Heart left ventricle (tissue), 16 donors: ENCODE data around the gene ITGA3. TPM values are rescaled to one million over a fixed set of nuclear protein-coding genes. Genes with fewer than 3 reads are reported as not detected.

Experiments used
- ATAC-seq, 4 donors: fragments of 200-7000 bp; cut with Tn5 transposase; one replicate each; pipeline ENCODE4 v1.9.1; 2020 to 2022; ENCODE audit warnings: moderate library complexity in 4 of 4, mild to moderate bottlenecking in 3 of 4, moderate number of reproducible peaks in 1 of 4
- DNase-seq, 5 donors: peaks; one replicate each; pipeline ENCODE4 v3.0.0-alpha.2; 2020
- H3K27ac ChIP-seq, 12 donors: fragments of 200-600 bp; sonication (generic) in 4 of 12; one replicate each; pipeline versions ENCODE4 v1.5.0 to v1.8.0; 2016 to 2022; ENCODE audit warnings: mild to moderate bottlenecking in 2 of 12
- H3K27me3 ChIP-seq, 9 donors: fragments of 200-600 bp; sonication (generic) in 2 of 9; one replicate each; pipeline versions ENCODE4 v1.5.1 to v1.8.0; 2016 to 2022; ENCODE audit warnings: mild to moderate bottlenecking in 3 of 9
- H3K36me3 ChIP-seq, 9 donors: fragments of 200-600 bp; sonication (generic) in 2 of 9; one replicate each; pipeline versions ENCODE4 v1.5.0 to v1.8.0; 2018 to 2022; ENCODE audit warnings: mild to moderate bottlenecking in 2 of 9
- H3K4me1 ChIP-seq, 12 donors: fragments of 200-600 bp; sonication (generic) in 4 of 12; one replicate each; pipeline versions ENCODE4 v1.5.0 to v1.8.0; 2016 to 2022; ENCODE audit warnings: mild to moderate bottlenecking in 3 of 12
- H3K4me3 ChIP-seq, 12 donors: fragments of 200-600 bp; sonication (generic) in 4 of 12; one replicate each; pipeline versions ENCODE4 v1.5.0 to v1.8.0; 2017 to 2022; ENCODE audit warnings: mild to moderate bottlenecking in 9 of 12, moderate library complexity in 4 of 12
- H3K9me3 ChIP-seq, 12 donors: fragments of 200-600 bp; sonication (generic) in 4 of 12; one replicate each; pipeline versions ENCODE4 v1.5.0 to v1.8.0; 2016 to 2022; ENCODE audit warnings: mild to moderate bottlenecking in 1 of 12
- CTCF ChIP-seq, 12 donors: fragments of 200-600 bp; sonication (generic) in 4 of 12; IDR thresholded peaks; one replicate each; pipeline versions ENCODE4 v1.5.0 to v1.8.0; 2018 to 2022; ENCODE audit warnings: antibody characterized with exemption in 12 of 12, mild to moderate bottlenecking in 5 of 12
- POLR2A ChIP-seq, 2 donors: fragments of 450-650 bp; IDR thresholded peaks; one replicate each; pipeline ENCODE4 v1.6.1; 2017; ENCODE audit warnings: antibody characterized with exemption in 2 of 2, mild to moderate bottlenecking in 2 of 2, moderate library complexity in 2 of 2
- WGBS, 4 donors: extraction: QIAGEN DNeasy Blood & Tissue Kit in 2 of 4; methylation state at CpG; one replicate each; pipeline versions ENCODE4 v1.1.5 to v1.1.7; 2013 to 2018; 5-methylcytosine and 5-hydroxymethylcytosine counted together
- intact Hi-C, 10 donors: fragments of 100-400 bp; cut with DNase I; formaldehyde crosslinking; loops; one replicate each; pipeline versions ENCODE4 v1.11.1 to v1.14.2; 2022
- polyA plus RNA-seq, 2 donors: library from polyadenylated mRNA; stranded (reverse); fragments of 200-250 nt; gene quantifications; one replicate each; pipeline ENCODE4 v1.2.3, GENCODE V29; 2013
- total RNA-seq, 9 donors: library from RNA; depleted of rRNA in 2 of 9; stranded (reverse); fragments of >200 nt in 2 of 9; fragmentation: NEBNext Ultra II Directional in 3 of 9; extraction: Animal tissue kit (Norgen Biotek cat#: 25700) in 3 of 9; gene quantifications; one replicate each; pipeline versions ENCODE4 v1.1.0 to v1.2.4, GENCODE V29; 2016 to 2023
- donor health status: ischemic (EF 13 %, LVEDD 7.1; RV severe dilation, severe dysfunction).
- donor health status: healthy with polysubstance abuse.
- donor health status: DM: no; HTN: yes; CAD: no.
- donor health status: DM: no; HTN: no; CAD: no.
- donor health status: ischemic (EF 25% LVEDD 6.9; RV normal size, moderate dysfunction).
- donor health status: ischemic (EF 25% LVEDD 5.7; RV mildly dilated, moderate dysfunction).
- donor health status: healthy.
- donor health status: DM: yes; HTN: yes; CAD: no.
- donor health status: ischemic (EF 35%, LVEDD 5.7; RV mildly dilated, moderate dysfunction).
- donor health status: nonischemic (EF 11% LVEDD 7.7; RV severe dilation, severe dysfunction).
- donor health status: DM: yes; HTN: yes; CAD: no.
- donor health status: PGD.
- donor health status: ischemic (EF 29% LVEDD 5.4; RV normal size, mild dysfunction).
- donor health status: nonischemic (EF 23%, LVEDD 6.1; RV moderate dilation, normal function).

The ITGA3 gene
- total and polyA plus RNA-seq, 11 donors = 16.8 to 72.9 (median 23.6) TPM

- Histone ChIP-seq H3K36me3 (peaks cover 0 to 63% (median 38%) of the 10 kb centered on the region in 9 donors), H3K27ac (peak overlapping the region in 11 of 12 donors; percentile 75 to 97 (median 90)), H3K4me1 (peaks cover 0 to 83% (median 43%) of the 10 kb centered on the region in 12 donors), H3K9me3 (no peaks in the 10 kb centered on the region), H3K4me3 (no peak overlapping the region), H3K27me3 (no peaks in the 10 kb centered on the region)
- DNase-seq = peak in 1 of 5 donors; percentile 32
- 58 to 76% (median 72%) methylated on average over 5 of the region's 5 CpGs for WGBS, 4 donors
- no peak for ATAC-seq
- intact Hi-C loops = loop anchor here in 2 of 10 donors (5.0 to 10.0 kb wide), 2 partner anchors 77 to 264 kb away; no protein-coding TSS in a partner anchor
- no peak for TF ChIP-seq POLR2A (IDR thresholded peaks at IDR 0.05)
- TF ChIP-seq CTCF (IDR thresholded peaks at IDR 0.05) = no peak
Measured at GRCh38 chr17:50100480-50100883, 44.6 kb downstream of the ITGA3 start.

- TF ChIP-seq POLR2A (IDR thresholded peaks at IDR 0.05) = peak in 1 of 2 donors; percentile 19
- TF ChIP-seq CTCF (IDR thresholded peaks at IDR 0.05) = no peak
- no peaks in the 10 kb centered on the region for H3K9me3 ChIP-seq
- peaks cover 0 to 67% (median 43%) of the 10 kb centered on the region in 9 donors for H3K36me3 ChIP-seq
- peak in 2 of 5 donors; percentile 44 to 58 for DNase-seq
- peak overlapping the region in 5 of 12 donors; percentile 15 to 37 (median 22) for H3K4me3 ChIP-seq
- 38 to 57% (median 44%) methylated on average over 15 of the region's 15 CpGs for WGBS, 4 donors
- peaks cover 0 to 79% (median 42%) of the 10 kb centered on the region in 12 donors for H3K4me1 ChIP-seq
- H3K27ac ChIP-seq = peak overlapping the region; percentile 75 to 97 (median 90)
- intact Hi-C loops = loop anchor here in 2 of 10 donors (5.0 to 10.0 kb wide), 2 partner anchors 76 to 264 kb away; no protein-coding TSS in a partner anchor
- H3K27me3 ChIP-seq = no peaks in the 10 kb centered on the region
- peak in 3 of 4 donors; percentile 1 to 13 (median 6) for ATAC-seq
Measured at GRCh38 chr17:50100921-50101345, 45.0 kb downstream of the ITGA3 start.

- intact Hi-C loops = loop anchor here in 2 of 10 donors (5.0 to 10.0 kb wide), 2 partner anchors 76 to 263 kb away; no protein-coding TSS in a partner anchor
- H3K27me3 ChIP-seq = no peaks in the 10 kb centered on the region
- H3K4me3 ChIP-seq = peak overlapping the region in 4 of 12 donors; percentile 18 to 37 (median 26)
- peaks cover 0 to 74% (median 49%) of the 10 kb centered on the region in 9 donors for H3K36me3 ChIP-seq
- peak; percentile 56 to 85 (median 76) for ATAC-seq
- peak; percentile 60 to 83 (median 66) for DNase-seq
- WGBS, 4 donors = 49 to 60% (median 56%) methylated on average over 9 to 17 of the region's 17 CpGs
- H3K27ac ChIP-seq = peak overlapping the region; percentile 75 to 97 (median 90)
- TF ChIP-seq CTCF (IDR thresholded peaks at IDR 0.05) = peak in 1 of 12 donors; percentile 24
- no peak for TF ChIP-seq POLR2A (IDR thresholded peaks at IDR 0.05)
- H3K9me3 ChIP-seq = no peaks in the 10 kb centered on the region
- peaks cover 0 to 73% (median 38%) of the 10 kb centered on the region in 12 donors for H3K4me1 ChIP-seq
Measured at GRCh38 chr17:50101346-50102163, 45.6 kb downstream of the ITGA3 start.
